Measurements from ENCODE around the gene VARS2.

The VARS2 gene

DNA sequence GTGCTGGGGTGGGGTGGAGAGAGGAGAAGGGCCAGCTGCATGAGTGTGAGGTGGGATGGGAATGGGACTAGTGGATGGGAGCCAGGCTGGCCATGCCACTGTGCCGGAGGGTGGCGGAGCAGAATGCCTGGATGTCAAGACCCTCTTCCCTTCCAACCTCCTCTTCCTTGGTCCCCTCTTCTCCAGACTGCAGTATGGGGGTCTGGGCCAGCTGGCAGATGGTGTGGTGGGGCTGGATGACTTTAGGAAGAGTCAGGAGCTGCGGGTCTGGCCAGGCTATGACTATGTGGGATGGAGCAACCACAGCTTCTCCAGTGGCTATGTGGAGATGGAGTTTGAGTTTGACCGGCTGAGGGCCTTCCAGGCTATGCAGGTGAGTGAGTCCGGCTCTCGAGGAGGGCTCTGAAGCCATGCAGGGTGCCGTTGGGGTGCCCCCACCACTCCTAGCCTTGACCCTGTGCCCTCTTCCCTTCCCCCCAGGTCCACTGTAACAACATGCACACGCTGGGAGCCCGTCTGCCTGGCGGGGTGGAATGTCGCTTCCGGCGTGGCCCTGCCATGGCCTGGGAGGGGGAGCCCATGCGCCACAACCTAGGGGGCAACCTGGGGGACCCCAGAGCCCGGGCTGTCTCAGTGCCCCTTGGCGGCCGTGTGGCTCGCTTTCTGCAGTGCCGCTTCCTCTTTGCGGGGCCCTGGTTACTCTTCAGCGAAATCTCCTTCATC, 22.1 kb upstream of the VARS2 start:
- TF ChIP-seq CTCF (IDR thresholded peaks at IDR 0.05; ENCODE audit: low read depth, low read length): no peak
- H3K4me3 ChIP-seq (ENCODE audit: low read depth, low read length): no peak overlapping the region

GRCh38 chr6:30893001-30893591, 20.9 kb upstream of the VARS2 start:
- no peak overlapping the region for H3K4me3 ChIP-seq (ENCODE audit: low read depth, low read length)
- no peak for TF ChIP-seq CTCF (IDR thresholded peaks at IDR 0.05; ENCODE audit: low read depth, low read length)

DNA sequence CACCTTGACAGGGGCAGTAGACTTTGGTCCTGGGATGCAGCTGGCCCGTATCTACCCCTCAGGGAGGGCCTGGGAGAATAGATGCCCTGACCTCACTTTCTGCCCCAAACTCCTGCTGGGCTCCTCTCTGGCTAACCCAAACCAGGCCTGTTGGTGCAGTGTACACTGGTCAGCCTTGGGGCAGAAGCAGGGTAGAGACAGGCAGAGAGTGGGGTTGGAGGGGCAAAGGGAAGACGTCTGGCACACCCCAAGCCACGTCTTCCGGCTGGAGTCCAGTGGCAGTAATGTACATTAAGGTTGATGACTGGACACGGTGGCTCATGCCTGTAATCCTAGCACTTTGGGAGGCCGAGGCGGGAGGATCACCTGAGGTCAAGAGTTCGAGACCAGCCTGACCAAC, 20.4 kb upstream of the VARS2 start:
- TF ChIP-seq CTCF (IDR thresholded peaks at IDR 0.05; ENCODE audit: low read depth, low read length): no peak
- no peak overlapping the region for H3K4me3 ChIP-seq (ENCODE audit: low read depth, low read length)

GRCh38 chr6:30894381-30894780, 19.7 kb upstream of the VARS2 start:
- no peak for TF ChIP-seq CTCF (IDR thresholded peaks at IDR 0.05; ENCODE audit: low read depth, low read length)
- H3K4me3 ChIP-seq (ENCODE audit: low read depth, low read length): no peak overlapping the region

GRCh38 chr6:30894935-30895334, 19.1 kb upstream of the VARS2 start:
- no peak overlapping the region for H3K4me3 ChIP-seq (ENCODE audit: low read depth, low read length)
- no peak for TF ChIP-seq CTCF (IDR thresholded peaks at IDR 0.05; ENCODE audit: low read depth, low read length)

DNA sequence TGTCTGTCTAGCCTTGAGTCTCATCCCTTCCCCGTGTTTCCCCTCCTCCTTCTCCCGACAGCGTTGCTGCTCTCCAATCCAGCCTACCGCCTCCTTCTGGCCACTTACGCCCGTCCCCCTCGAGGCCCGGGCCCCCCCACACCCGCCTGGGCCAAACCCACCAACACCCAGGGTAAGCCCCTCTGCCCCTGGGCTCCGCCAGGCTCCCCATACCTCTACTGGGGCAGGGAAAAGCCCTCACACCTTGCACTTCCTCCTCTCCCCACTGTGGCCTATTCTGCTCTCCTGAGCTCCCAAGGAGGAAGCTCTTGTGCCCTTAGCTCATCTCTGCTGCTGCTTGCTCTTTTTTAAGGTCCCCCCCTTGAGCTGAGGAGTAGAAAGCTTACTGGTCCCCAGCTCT, 18.7 kb upstream of the VARS2 start:
- no peak for TF ChIP-seq CTCF (IDR thresholded peaks at IDR 0.05; ENCODE audit: low read depth, low read length)
- no peak overlapping the region for H3K4me3 ChIP-seq (ENCODE audit: low read depth, low read length)

GRCh38 chr6:30896541-30896940, 17.5 kb upstream of the VARS2 start:
- TF ChIP-seq CTCF (IDR thresholded peaks at IDR 0.05; ENCODE audit: low read depth, low read length): no peak

More at GRCh38 chr6:30896541-30896940, 17.5 kb upstream of the VARS2 start:
- no peak overlapping the region for H3K4me3 ChIP-seq (ENCODE audit: low read depth, low read length)
